D341Med (cell line): ENCODE measurements around the gene EXOC4.

Source experiments
- DNase-seq: peaks from one replicate; pipeline ENCODE4 v3.0.0; 2012; ENCODE audit warnings: low spot score

EXOC4 gene

DNA sequence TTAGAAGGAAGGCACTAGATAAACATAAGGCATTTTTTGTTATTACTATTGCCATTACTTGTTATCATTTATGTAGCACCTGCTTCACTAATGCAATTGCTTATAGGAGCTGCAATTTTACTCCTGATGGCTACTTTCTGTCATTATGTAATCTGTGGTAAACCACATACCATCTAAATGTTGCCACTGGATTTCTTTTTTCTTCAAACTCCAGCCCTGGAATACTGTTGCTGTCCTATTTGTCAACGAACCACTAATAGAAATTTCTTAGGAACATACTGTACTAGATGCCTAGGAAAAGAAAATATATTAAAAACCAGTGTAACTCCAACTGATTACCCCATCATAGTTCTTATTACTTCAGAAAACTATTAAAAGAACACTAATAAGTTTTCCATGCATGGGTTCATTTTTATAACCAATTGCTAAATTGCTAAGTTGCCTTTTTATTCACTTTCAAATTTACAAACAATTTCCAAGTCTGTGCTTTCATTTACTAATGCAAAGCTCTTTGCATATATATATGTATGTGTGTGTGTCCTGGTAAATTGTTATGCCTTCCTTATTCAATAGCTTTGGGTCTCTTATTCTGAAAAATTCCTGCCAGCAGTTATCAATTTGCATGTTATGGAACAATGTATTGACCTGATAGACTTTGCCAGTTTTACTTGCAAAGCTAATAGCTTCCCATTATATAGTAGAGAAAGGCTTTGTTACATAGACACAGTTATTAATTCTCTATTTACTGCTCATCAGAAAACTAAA lies 287.4 kb downstream of the EXOC4 start:
- DNase-seq: no peak

DNA sequence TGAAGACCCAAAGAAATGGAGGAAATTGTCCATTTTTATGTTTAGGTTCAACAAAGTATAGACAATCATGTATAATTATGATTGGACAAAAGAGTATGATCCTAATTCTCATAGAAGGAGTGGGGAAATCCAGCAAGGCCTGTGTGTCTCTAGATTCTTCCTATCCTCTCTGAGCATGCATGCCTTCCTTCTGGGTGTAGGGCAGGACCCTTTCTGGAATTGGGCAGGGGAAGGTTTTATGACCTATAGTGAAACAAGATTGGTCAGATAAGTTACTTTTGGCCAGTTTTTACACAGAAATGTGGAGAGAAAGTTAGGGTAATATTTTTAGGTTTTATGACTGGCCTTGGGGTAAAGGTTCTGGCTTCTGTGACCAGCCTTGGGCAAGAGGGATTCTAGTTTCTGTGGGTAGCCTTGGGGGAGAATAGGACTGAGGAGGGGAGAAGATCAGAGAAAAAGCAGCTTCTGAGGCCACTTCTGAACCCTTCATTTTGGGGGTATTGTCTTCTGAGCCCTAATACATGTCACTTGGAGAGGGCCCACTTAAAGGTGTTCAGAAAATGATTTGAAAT lies 289.4 kb downstream of the EXOC4 start:
- DNase-seq: no peak

DNA sequence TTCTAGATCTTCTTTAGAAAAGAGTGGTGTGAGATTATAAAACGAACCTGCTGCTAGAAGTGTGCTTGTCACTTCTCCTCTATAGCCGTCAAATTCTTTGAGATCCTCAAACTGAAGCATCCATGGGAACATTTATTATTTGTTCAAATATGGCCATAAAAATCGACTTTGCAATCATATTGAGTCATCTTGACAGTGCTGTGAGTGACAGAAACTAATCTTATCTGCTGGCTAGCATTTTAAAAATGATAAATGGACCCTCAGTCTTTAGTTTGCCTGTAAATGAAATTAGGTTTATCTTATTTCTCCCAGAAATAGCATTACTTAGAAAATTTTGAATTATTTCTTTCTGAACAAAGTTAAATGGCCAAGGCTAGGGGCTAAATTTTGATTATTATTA lies 290.8 kb downstream of the EXOC4 start:
- no peak for DNase-seq

DNA sequence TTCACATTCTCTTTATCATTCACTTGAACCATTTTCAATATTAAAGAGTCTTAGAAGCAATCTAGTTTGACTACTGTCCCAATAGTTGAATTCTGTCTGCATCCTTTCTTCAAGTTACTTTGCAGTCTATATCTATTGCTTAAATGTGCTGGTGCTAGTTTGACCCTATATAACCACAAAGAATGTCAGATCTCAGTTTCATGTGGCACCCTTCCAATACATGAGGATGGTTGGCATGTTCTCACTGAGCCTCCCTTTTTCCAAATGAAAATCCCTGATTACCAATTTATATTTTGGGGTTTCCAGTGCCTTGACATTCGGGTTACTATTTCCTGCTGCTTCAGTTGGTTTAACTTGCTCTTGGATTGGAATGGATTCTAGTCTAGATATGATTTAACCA lies 292.7 kb downstream of the EXOC4 start:
- no peak for DNase-seq

DNA sequence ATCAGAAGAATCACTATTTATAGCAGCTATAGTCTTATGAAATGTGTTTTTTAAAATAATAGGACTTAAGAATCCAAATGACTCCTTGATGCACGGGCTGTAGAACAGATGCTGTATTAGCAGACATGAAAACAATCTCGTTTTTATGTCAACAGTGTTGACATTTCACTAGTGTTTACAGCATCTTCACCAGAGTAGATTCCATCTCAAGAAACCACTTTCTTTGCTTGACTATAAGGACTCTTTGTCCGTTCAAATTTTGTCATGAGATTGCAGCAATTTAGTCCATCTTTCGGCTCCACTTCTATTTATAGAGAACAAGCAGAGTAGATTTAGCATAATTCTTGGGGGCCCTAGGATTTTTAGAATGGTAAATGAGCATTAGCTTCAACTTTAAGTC lies 295.1 kb downstream of the EXOC4 start:
- no peak for DNase-seq

DNA sequence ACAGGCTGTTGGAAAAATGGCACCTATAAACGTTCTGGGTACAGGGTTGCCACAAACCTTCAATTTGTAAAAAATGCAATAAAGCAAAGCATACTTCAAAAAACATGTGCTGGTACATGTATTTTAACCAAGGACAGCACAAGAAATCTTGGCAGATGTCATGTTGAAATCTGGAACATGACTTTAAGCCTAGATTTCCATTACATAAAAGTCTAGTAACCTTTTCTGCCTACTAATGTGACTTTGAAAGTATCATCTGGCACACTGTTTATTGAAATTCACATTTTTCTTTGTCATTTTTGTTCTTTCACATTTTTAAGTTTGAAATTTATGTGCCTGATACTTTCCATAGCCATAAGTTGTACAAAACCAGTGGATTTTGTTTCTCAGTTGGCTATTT lies 296.8 kb downstream of the EXOC4 start:
- no peak for DNase-seq

DNA sequence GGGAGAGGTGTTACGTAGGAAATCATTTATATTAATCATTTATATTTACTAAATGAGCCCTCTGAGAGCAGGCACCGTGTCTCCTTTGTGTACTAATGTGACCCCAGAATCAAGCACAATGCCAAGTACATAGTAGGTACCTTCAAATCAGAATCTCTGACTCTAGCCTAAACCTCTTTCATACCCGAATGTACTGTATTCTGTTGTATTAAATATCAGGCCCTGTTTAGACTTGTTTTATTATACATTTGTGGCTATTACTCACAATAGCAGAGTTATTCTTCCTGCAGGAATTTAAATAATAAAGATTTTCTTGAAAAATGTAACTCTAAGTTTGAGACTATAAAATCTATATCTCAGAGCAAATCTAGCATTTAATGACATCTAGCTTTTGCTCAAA lies 297.3 kb downstream of the EXOC4 start:
- no peak for DNase-seq

DNA sequence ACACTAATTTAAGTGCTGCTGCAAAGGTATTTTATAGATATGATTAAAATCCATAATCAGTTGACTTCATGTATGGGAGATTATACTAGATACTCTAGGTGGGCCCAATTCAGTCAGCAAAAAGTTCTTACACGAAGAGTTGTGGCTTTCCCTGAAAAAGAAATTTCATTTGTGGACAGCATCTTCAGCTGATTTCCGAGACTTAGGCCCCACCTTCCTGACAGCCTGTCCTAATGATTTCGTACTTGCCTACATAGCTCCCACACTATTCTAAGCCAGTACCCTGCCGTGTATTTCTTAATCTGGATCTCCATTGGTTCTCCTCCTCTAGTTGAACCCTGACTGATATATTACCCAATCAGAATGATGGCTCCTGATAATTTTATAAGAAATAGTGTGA lies 297.9 kb downstream of the EXOC4 start:
- DNase-seq: no peak

DNA sequence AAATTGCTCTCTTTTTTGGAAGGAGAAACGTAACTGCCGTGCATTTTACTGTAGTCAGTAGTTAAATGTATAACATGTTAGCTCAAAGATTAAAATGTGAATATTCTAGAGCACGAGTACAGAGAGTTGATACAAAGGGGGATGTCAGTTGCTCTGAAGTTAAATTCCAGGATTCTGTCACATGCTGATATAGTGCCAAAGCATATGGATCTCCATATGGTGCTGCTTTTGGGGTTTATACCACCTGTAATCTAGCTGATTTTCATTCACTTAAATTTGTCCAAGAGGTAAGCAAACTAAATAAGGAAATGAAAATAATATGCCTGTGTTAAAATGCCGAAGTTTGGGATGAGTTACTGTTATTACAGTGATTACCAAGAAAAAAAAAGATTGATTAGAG lies 298.6 kb downstream of the EXOC4 start:
- DNase-seq: no peak

DNA sequence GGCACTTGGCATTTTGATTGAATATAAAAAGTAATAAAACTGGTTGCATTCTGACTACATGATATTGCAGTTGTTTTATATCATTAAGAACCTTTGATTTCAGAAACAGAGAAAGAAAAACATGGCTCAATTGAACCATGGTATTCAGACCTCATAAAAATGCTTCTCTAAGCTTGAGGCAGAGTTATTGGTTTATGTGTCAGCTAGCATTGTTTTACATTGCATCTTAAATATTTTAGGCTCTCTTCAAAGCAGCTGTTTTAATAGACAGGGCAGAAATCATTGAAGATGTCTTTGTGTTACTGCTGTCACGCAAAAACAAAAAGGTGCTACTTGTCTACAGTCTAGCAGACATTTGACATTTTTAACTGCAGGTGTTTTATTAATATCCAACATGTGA lies 299.2 kb downstream of the EXOC4 start:
- DNase-seq: no peak

DNA sequence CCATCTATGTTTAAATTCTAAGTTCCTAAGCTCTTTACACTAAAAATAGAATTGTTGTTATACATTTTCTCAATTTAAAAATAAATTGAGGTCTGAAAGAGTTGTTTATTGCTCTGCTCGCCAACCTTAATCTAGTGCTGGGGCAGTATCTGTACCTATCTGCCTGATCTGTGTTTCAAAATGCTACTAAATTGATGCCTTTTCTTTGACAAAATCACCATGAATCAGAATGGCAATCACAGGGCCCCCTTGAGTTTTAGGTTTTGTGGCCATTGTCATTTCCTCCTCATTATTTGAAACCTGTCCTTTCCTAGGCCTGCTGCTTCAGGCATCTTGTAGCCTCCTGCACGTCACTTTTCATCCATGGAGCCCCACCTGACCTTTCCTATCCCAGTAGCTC lies 301.5 kb downstream of the EXOC4 start:
- DNase-seq: no peak

DNA sequence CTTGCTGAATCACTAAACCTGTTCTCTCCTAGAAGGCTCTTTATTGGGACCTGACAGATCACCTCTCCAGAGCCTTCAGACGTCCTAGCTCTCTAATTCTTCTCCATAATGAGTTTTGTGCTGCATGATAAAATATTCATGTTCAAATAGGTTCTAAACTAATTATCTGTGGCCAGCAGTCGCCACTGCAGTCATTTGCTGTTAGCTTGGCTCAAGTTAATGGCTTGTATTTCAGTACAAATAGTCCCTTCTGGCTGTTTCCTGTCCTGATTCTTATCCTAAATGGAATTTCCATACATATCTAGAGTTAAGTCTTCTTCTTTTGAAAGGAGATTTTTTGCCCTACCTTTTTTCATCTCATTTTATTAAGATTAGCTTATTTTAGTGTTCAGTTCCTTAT lies 303.2 kb downstream of the EXOC4 start:
- no peak for DNase-seq

DNA sequence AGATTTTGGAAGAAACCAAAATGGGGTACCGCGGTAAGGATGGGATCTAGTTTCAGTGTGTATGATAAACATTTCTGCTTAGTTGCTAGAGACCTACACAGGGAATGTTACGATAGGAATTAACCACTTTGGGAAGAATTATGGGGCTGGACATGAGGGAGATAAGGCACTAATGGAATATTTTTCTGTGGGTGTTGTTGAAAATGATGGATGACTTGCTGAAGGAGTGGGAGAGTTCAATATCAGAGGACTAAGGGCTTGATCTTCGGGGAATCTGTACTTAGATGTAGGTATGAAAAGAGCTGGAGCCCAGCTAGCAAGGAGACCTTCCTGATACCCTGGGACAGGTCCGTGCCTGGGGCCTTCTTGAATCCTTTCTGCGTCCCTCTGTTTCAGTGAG lies 303.7 kb downstream of the EXOC4 start:
- DNase-seq: no peak

DNA sequence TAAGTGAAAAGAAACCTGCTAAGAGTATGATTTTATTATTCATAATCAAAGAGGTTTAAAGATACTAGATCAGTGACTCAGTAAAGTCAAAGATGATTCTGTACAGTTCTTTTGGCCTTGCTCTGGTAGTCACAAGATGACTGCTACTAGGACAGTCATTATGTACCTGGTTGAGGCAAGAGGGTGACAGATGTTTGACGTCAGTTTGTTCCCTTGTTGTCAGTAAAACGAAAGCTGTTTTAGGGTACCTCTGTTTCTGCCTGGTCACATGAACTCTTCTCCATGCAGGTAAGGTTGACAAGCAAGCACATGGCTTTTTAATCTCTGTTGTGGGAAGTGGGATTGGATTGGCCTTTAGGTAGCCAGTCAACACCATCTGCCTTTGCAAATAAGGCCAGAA lies 308.0 kb downstream of the EXOC4 start:
- no peak for DNase-seq

DNA sequence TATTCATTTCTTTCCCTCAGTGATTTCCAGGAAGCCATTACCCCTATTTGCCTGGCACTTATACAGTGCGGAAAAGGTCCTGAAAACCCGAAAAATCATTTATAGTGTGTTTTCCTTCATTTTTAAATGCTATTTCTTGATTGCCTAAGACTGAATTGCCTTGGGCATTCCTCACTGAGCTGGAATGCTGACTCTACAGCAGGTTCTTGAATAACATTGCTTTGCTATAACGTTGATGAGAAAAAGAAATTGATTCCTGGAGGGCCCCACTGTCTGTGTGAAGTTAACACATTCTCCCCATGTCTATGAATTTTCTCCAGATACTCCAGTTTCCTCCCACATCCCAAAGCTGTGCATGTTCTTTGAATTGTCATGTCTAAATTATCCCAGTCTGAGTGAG lies 308.5 kb downstream of the EXOC4 start:
- DNase-seq: no peak

DNA sequence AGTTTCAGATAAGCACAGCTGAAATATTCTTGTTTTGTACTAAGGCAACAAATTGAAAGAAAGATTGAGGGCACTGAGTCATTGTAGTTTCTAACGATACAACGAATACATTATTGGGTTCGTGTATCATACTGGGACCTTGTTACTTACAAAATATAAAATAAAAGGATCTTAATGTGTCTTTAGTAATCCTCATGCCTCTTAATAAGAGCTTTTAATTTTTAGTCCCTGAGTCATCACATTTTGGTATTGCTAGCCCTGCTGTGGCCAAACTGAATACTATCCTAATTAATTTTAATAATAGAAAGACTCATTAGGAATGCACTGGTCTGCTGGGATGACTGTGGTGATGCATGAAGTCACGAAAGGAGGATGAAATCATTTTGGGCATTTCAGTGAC lies 309.7 kb downstream of the EXOC4 start:
- no peak for DNase-seq

DNA sequence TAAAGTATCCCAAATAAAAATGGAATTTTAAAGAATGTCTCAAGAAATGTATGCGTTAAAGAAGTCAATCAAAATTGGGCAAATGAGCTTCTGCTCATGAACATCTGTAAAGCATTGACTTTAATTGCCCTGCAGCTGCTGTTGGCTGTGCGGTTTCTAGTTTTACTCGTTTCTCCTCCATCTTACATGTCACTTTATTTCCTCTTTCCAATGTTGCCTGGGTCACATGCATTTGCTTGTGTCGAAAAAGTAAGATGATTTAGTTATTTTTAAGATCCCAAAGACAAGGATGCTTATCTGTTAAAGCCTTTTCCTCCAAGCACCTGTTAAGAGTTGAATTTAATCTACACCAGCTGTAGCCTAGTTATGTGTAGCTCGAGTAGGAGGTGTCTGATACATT lies 310.4 kb downstream of the EXOC4 start:
- DNase-seq: no peak

DNA sequence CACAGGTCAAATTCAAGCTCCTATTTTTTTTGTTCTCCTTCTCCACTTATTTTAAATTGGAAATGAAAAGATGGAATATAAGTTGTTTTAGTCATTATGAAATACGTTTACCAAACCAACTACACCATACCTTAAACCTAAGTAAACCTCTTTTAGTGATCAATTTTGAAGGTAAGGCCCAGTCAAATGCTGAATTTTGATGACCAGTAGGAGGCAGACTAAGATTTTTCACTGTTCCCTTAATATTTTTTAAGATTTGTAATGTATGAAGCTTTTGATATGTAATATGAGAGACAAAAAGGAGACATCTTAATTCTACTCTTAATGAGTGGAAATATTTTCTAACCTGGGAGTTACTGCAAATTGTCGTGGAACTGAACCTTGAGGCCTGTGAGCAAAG lies 311.6 kb downstream of the EXOC4 start:
- no peak for DNase-seq

DNA sequence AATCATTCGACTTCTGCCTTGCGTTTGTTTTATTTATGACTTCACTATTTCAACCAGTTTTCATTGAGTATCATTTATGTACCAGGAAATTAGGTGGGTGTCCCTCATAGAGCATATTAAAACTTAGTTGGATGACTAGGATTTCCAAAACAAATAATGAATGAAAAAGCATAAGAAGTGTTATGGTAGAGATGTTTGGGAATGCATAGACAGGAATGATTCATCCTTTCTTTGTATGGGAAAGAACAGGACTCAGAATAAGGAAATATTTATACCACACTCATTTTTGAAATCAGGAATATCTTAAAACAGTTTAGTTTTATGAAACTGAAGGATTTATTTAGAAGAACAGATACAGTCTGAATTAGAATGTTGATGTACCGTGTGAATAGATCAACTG lies 315.7 kb downstream of the EXOC4 start:
- no peak for DNase-seq

DNA sequence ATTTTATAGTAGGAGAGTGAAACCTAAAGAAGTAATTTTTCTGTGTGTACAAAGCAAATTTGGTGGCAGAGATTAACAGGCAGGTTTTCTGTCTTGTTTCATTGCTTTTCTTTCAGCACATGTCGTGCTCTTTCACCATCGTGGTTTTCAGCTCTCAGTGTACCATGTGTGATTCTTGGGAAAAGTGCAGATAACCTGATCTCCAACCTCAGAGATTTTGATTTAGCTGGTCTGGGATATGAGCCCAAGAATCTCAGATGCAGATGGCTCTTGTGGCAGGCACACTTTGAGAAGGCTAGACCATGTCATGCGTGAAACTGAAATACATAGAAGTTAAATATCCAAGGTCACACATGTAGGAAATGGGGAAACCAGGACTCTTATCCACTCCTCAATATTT lies 317.4 kb downstream of the EXOC4 start:
- no peak for DNase-seq

DNA sequence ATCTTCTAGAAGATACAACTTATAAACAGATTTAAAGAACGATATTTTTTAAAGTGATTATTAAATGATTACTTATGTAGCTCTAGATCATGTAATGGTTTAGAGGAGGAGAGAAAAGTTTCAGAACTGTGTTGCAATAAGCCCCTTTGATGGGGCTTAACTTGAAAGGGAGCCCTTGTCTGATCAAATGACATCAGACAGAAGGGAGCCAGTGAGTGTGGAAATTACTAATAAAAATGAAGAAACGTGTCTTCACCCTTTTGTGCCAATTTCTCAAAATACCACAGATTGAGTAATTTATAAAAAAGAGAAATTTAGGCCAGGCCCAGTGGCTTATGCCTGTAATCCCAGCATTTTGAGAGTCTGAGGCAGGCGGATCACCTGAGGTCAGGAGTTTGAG lies 318.2 kb downstream of the EXOC4 start:
- no peak for DNase-seq

DNA sequence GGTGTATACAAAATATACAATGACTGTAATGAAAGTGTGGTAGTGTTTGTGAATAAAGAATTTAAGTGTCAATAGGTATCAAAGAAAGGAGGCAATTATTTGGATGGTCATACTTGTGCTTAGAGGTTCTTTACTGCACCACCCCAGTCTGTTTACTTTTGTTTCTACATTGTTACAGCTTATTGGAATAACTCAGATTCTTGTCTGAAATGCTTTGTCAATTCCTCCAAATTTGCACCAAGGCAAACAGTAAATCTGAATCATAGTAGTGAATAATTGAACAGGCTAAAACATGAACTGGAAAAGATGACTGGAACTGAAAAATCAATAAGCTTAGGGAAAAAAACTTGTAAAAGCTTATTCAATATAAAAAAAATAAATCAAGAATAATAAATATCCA lies 319.2 kb downstream of the EXOC4 start:
- no peak for DNase-seq

DNA sequence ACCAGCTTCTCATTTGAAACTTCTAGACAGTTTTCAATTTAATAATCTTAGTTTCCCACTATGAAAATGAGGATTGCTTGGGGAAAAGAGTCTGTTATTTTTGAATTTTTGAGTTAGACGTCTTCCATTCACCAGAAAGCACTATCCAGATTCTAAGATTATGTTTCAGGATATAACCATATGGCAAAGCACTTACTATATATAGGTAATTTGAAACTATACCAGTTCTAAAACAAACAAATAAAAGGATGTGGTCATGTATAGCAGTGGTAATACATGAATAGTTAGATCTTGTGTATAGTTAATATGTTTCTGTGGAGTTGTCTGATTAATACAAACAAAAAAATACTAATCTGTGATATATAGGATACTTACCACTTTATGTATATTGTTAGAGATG lies 320.0 kb downstream of the EXOC4 start:
- no peak for DNase-seq

DNA sequence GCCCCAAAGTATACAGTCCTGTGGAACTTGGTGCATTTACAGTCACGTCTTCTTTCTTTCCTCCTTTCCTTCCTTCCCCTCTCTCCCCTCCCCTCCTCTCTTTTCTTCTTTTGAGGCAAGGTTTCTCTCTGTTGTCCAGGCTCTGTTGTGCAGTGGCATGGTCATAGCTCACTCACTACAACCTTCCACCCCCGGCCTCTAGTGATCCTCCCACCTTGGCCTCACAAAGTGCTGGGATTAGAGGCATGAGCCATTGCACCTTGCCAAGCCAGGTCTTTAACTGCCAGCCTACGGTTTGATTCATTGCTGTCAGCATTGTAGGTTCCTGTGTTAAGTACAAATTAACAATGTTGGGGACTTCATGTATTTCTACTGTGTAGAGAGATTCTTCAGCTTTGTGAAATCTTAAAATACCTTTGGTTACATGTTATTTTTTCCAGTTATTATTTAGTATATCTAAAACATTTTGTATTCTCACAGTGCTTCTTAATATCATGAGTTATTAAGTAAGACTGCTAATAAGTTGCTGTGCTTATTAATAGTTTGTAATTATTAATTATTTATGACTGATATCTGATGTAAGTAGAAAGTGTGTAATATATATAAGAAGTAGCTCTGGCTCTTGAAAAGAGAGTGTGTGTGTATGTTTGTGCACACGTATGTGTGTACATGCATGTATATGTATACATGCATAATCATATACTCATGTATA lies 320.8 kb downstream of the EXOC4 start:
- DNase-seq: no peak
